GM23338 (cell line): ENCODE measurements around the gene FGF19.

ENCODE experiments used
- EZH2phosphoT487 ChIP-seq: fragments of 200-600 bp; sonication (generic); IDR thresholded peaks from one replicate; pipeline ENCODE4 v1.8.1; 2018; ENCODE audit warnings: antibody characterized with exemption; ENCODE audit not compliant: unreplicated experiment
- REST ChIP-seq: IDR thresholded peaks from one replicate; pipeline ENCODE4 v1.6.1; 2018; ENCODE audit warnings: antibody characterized with exemption; ENCODE audit not compliant: unreplicated experiment
- TF ChIP-seq, protein P1 (sequence below), 2 experiments: fragments of 200-600 bp in 1 of 2; sonication (generic) in 1 of 2; conservative IDR thresholded peaks; 2 replicates each; pipeline versions ENCODE4 v1.5.1 to v1.6.1; 2016 to 2017; ENCODE audit warnings: antibody characterized with exemption in 2 of 2, low read depth in 2 of 2, mild to moderate bottlenecking in 2 of 2, moderate library complexity in 1 of 2

GRCh38 chr11:69707176-69707575 is 3.4 kb upstream of the FGF19 start:
- TF ChIP-seq, protein P1, sequence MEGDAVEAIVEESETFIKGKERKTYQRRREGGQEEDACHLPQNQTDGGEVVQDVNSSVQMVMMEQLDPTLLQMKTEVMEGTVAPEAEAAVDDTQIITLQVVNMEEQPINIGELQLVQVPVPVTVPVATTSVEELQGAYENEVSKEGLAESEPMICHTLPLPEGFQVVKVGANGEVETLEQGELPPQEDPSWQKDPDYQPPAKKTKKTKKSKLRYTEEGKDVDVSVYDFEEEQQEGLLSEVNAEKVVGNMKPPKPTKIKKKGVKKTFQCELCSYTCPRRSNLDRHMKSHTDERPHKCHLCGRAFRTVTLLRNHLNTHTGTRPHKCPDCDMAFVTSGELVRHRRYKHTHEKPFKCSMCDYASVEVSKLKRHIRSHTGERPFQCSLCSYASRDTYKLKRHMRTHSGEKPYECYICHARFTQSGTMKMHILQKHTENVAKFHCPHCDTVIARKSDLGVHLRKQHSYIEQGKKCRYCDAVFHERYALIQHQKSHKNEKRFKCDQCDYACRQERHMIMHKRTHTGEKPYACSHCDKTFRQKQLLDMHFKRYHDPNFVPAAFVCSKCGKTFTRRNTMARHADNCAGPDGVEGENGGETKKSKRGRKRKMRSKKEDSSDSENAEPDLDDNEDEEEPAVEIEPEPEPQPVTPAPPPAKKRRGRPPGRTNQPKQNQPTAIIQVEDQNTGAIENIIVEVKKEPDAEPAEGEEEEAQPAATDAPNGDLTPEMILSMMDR (conservative IDR thresholded peaks at IDR 0.05; ENCODE audit: low read depth in 2 of 2): no peak
- no peak for TF ChIP-seq EZH2phosphoT487
- TF ChIP-seq REST: no peak
